CD14-positive monocyte (primary cell): ENCODE data around the gene ART4. TPM values are rescaled to one million over a fixed set of nuclear protein-coding genes. Genes with fewer than 3 reads are reported as not detected.

Source experiments
- DNase-seq, 3 donors: peaks; one replicate each; pipeline ENCODE4 v3.0.0-alpha.2; 2011 to 2022
- H2AFZ ChIP-seq: 2 replicates; pipeline ENCODE4 v1.6.0; 2012; ENCODE audit warnings: mild to moderate bottlenecking, low read depth, low read length, inconsistent platforms; ENCODE audit not compliant: insufficient read depth, poor library complexity, severe bottlenecking
- H3K27ac ChIP-seq, 2 donors: 1 replicate in 1 of 2; 2 replicates in 1 of 2; pipeline ENCODE4 v1.5.1; 2012 to 2013; ENCODE audit warnings: low read length in 2 of 2, control low read depth in 1 of 2, inconsistent platforms in 1 of 2, low read depth in 1 of 2, mild to moderate bottlenecking in 1 of 2
- H3K27me3 ChIP-seq, 2 donors: one replicate each; pipeline versions ENCODE4 v1.6.0 to v1.6.1; 2011 to 2013; ENCODE audit warnings: low read length in 2 of 2; ENCODE audit not compliant: control insufficient read depth in 2 of 2, insufficient read depth in 2 of 2
- H3K36me3 ChIP-seq, 2 donors: replicated peaks in 1 of 2; 1 replicate in 1 of 2; 2 replicates in 1 of 2; pipeline versions ENCODE4 v1.5.1 to v1.6.1; 2012 to 2013; ENCODE audit warnings: low read length in 2 of 2, control low read depth in 1 of 2, inconsistent platforms in 1 of 2, mild to moderate bottlenecking in 1 of 2; ENCODE audit not compliant: insufficient read depth in 2 of 2, control insufficient read depth in 1 of 2
- H3K4me1 ChIP-seq, 2 donors: 1 replicate in 1 of 2; 2 replicates in 1 of 2; pipeline versions ENCODE4 v1.5.1 to v1.6.1; 2012 to 2013; ENCODE audit warnings: low read length in 2 of 2, control low read depth in 1 of 2, inconsistent platforms in 1 of 2, mild to moderate bottlenecking in 1 of 2, moderate library complexity in 1 of 2; ENCODE audit not compliant: insufficient read depth in 2 of 2, control insufficient read depth in 1 of 2
- H3K4me2 ChIP-seq: replicated peaks from 2 replicates; pipeline ENCODE3; 2012; ENCODE audit warnings: low read length, moderate library complexity, mild to moderate bottlenecking; ENCODE audit not compliant: poor library complexity, severe bottlenecking; ENCODE audit errors: extremely low read depth
- H3K4me3 ChIP-seq, 3 experiments: fragments of 200-600 bp in 1 of 3; sonication (generic) in 1 of 3; replicated peaks in 1 of 3; 1 replicate in 2 of 3; 2 replicates in 1 of 3; pipeline ENCODE4 v1.5.1; 2011 to 2013; ENCODE audit warnings: low read length in 3 of 3, mild to moderate bottlenecking in 3 of 3, control low read depth in 2 of 3, low read depth in 2 of 3, inconsistent platforms in 1 of 3, moderate library complexity in 1 of 3
- H3K79me2 ChIP-seq: 2 replicates; pipeline ENCODE4 v1.6.0; 2012; ENCODE audit warnings: mild to moderate bottlenecking, control low read depth, inconsistent platforms, low read length, moderate library complexity; ENCODE audit not compliant: insufficient read depth
- H3K9ac ChIP-seq: 2 replicates; pipeline ENCODE4 v1.6.0; 2017; ENCODE audit warnings: low read length, mild to moderate bottlenecking; ENCODE audit not compliant: insufficient read depth, poor library complexity, severe bottlenecking
- H3K9me3 ChIP-seq, 2 donors: replicated peaks in 1 of 2; 1 replicate in 1 of 2; 2 replicates in 1 of 2; pipeline versions ENCODE4 v1.5.1 to v1.6.1; 2012 to 2013; ENCODE audit warnings: low read length in 2 of 2, control low read depth in 1 of 2; ENCODE audit not compliant: control insufficient read depth in 1 of 2, insufficient read depth in 1 of 2
- H4K20me1 ChIP-seq: 2 replicates; pipeline ENCODE4 v1.6.0; 2012; ENCODE audit warnings: mild to moderate bottlenecking, low read length, control low read depth, moderate library complexity; ENCODE audit not compliant: insufficient read depth
- H3K27ac Mint-ChIP-seq, 7 donors: one replicate each; pipeline ENCODE4 v1.8.0; 2020; ENCODE audit warnings: mild to moderate bottlenecking in 7 of 7, mixed read lengths in 7 of 7, moderate library complexity in 6 of 7, inconsistent platforms in 2 of 7
- H3K27me3 Mint-ChIP-seq, 3 donors: one replicate each; pipeline ENCODE4 v1.8.0; 2021 to 2022; ENCODE audit warnings: low read depth in 3 of 3, mild to moderate bottlenecking in 3 of 3, mixed read lengths in 3 of 3, moderate library complexity in 3 of 3, inconsistent platforms in 1 of 3
- H3K36me3 Mint-ChIP-seq, 2 donors: one replicate each; pipeline ENCODE4 v1.8.0; 2020; ENCODE audit warnings: mixed read lengths in 2 of 2, inconsistent platforms in 1 of 2, mild to moderate bottlenecking in 1 of 2
- H3K4me1 Mint-ChIP-seq: one replicate; pipeline ENCODE4 v1.8.0; 2020; ENCODE audit warnings: mild to moderate bottlenecking, mixed read lengths
- H3K4me3 Mint-ChIP-seq, 2 donors: one replicate each; pipeline ENCODE4 v1.8.0; 2020; ENCODE audit warnings: mild to moderate bottlenecking in 2 of 2, mixed read lengths in 2 of 2, moderate library complexity in 1 of 2
- H3K9me3 Mint-ChIP-seq, 7 donors: one replicate each; pipeline ENCODE4 v1.8.0; 2020 to 2022; ENCODE audit warnings: mixed read lengths in 7 of 7, mild to moderate bottlenecking in 6 of 7, moderate library complexity in 6 of 7, inconsistent platforms in 2 of 7
- WGBS: methylation state at CpG from one replicate; pipeline ENCODE4 v1.1.5; 2013; ENCODE audit warnings: missing lambda C conversion rate; ENCODE audit not compliant: insufficient coverage; 5-methylcytosine and 5-hydroxymethylcytosine counted together
- intact Hi-C, 2 donors: fragments of 100-400 bp; cut with micrococcal nuclease; formaldehyde crosslinking; loops; one replicate each; pipeline versions ENCODE4 v1.15.0 to v1.15.1; 2023
- polyA minus RNA-seq: library from RNA; depleted of rRNA, polyadenylated mRNA; stranded (reverse); fragments of >200 nt; gene quantifications from 2 replicates; pipeline ENCODE4 v1.2.3, GENCODE V29; 2012
- polyA plus RNA-seq, 3 donors: library from polyadenylated mRNA; depleted of rRNA in 1 of 3; unstranded in 2 of 3; stranded (reverse) in 1 of 3; fragments of 300-500 nt in 2 of 3; fragments of >200 nt in 1 of 3; fragmentation: Illumina TruSeq in 2 of 3; gene quantifications; 1 replicate in 2 of 3; 2 replicates in 1 of 3; pipeline ENCODE4 v1.2.3, GENCODE V29; 2012 to 2021
- total RNA-seq, 12 experiments: library from RNA in 1 of 12; stranded (reverse) in 1 of 12; fragments of 120-200 nt in 1 of 12; gene quantifications; one replicate each; pipeline ENCODE4 v1.2.4 and lab custom pipeline; 2013 to 2026; ENCODE audit warnings: mixed read lengths in 6 of 12, inconsistent platforms in 1 of 12
- TF ChIP-seq, protein P1 (sequence below): fragments of 200-600 bp; IDR thresholded peaks from one replicate; pipeline ENCODE4 v1.8.0; 2022; ENCODE audit warnings: antibody characterized with exemption, mild to moderate bottlenecking

Gene ART4
- total RNA-seq (2013) = not detected
- not detected for polyA plus RNA-seq
- polyA minus RNA-seq = not detected in 2 replicates
- 0 to 1.8 (median 0) reads per million in 11 experiments for total RNA-seq (lab: John Stamatoyannopoulos, UW)

- H2AFZ ChIP-seq = no peak within 1 kb of the TSS
- TF ChIP-seq, protein P1, sequence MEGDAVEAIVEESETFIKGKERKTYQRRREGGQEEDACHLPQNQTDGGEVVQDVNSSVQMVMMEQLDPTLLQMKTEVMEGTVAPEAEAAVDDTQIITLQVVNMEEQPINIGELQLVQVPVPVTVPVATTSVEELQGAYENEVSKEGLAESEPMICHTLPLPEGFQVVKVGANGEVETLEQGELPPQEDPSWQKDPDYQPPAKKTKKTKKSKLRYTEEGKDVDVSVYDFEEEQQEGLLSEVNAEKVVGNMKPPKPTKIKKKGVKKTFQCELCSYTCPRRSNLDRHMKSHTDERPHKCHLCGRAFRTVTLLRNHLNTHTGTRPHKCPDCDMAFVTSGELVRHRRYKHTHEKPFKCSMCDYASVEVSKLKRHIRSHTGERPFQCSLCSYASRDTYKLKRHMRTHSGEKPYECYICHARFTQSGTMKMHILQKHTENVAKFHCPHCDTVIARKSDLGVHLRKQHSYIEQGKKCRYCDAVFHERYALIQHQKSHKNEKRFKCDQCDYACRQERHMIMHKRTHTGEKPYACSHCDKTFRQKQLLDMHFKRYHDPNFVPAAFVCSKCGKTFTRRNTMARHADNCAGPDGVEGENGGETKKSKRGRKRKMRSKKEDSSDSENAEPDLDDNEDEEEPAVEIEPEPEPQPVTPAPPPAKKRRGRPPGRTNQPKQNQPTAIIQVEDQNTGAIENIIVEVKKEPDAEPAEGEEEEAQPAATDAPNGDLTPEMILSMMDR = no peak
- no peak within 1 kb of the TSS for H3K27ac Mint-ChIP-seq
- no peaks in the 10 kb centered on the region for H3K4me1 ChIP-seq
- no peaks in the 10 kb centered on the region for H3K36me3 Mint-ChIP-seq
- no peaks in the 10 kb centered on the region for H3K79me2 ChIP-seq
- intact Hi-C loops = loop anchor here in 1 of 2 donors (10.0 kb wide), 1 partner anchor 91 kb away; the partner anchor contains the start of gene ERP27
- DNase-seq = no peak
- H3K27ac ChIP-seq = no peak within 1 kb of the TSS
- H3K9me3 Mint-ChIP-seq = peaks cover 0 to 3% (median 0%) of the 10 kb centered on the region in 7 donors
- peaks cover 0 to 2% (median 2%) of the 10 kb centered on the region in 3 donors for H3K27me3 Mint-ChIP-seq
- H3K4me3 ChIP-seq = no peak within 1 kb of the TSS
- no peak within 1 kb of the TSS for H3K4me2 ChIP-seq
- peaks cover 2% of the 10 kb centered on the region for H3K4me1 Mint-ChIP-seq
- H3K9me3 ChIP-seq = no peaks in the 10 kb centered on the region
- no peaks in the 10 kb centered on the region for H4K20me1 ChIP-seq
- 85% methylated on average over 6 of the region's 10 CpGs for WGBS
- H3K4me3 Mint-ChIP-seq = no peak within 1 kb of the TSS
- H3K27me3 ChIP-seq = no peaks in the 10 kb centered on the region
- no peaks in the 10 kb centered on the region for H3K36me3 ChIP-seq
- H3K9ac ChIP-seq = no peak within 1 kb of the TSS
Observed at GRCh38 chr12:14843425-14843887, at the start of gene ART4. ART4 (minus strand) TSS chr12:14843526; CDS start chr12:14843113, 413 bp downstream.

DNA sequence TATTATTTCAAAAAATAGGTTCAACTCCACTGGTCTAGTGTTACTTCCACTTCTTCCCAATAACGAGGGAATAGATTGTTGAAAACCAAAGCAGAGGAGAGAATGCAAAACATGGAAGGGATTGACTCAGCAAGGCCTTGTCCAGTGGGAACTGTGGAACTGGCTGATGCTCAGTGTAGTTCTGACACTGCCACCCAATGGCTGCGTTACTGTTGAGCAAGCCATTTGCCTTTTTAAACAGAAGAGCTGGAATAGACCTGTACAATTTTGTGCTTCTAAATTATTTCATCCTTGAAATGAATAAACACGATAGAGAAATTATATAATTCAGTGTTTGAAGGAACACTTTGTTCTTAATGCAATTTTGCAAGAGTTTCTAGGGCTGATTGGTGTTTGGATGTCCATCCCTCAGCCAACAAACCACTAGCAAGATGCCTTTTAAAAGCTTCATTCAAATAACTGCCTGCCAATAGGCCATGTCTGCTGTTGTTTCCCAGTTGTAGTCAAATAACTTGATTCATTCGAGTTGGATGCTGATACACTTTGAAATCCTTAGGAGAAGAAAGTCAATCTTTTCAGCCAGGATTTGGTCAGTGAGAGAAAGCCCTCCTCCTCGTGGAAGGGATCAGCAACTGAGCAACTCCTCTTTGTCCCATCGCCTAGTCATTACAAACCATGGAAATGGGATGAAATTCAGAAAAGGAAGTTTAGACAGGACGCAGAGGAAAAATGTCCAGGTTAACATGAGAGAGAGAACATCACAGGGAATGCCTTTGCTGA is 49.6 kb upstream of the ART4 start:
- H2AFZ ChIP-seq = no peak overlapping the region

More for the DNA sequence above, 49.6 kb upstream of the ART4 start:
- peaks cover 0 to 7% of the 10 kb centered on the region in 2 donors for H3K27me3 ChIP-seq
- no peaks in the 10 kb centered on the region for H3K4me1 ChIP-seq
- TF ChIP-seq, protein P1 = no peak
- H3K36me3 ChIP-seq = no peaks in the 10 kb centered on the region
- H3K4me2 ChIP-seq = no peak overlapping the region
- no peaks in the 10 kb centered on the region for H3K79me2 ChIP-seq
- H4K20me1 ChIP-seq = no peaks in the 10 kb centered on the region
- no peak overlapping the region for H3K4me3 Mint-ChIP-seq
- no peak for DNase-seq
- H3K27ac ChIP-seq = no peak overlapping the region
- H3K9ac ChIP-seq = no peak overlapping the region
- peaks cover 0 to 2% (median 0%) of the 10 kb centered on the region in 7 donors for H3K9me3 Mint-ChIP-seq
- H3K4me1 Mint-ChIP-seq = no peaks in the 10 kb centered on the region
- intact Hi-C loops = no loop called here
- H3K27ac Mint-ChIP-seq = peak overlapping the region in 1 of 7 donors; percentile 57
- H3K27me3 Mint-ChIP-seq = peaks cover 3 to 13% (median 7%) of the 10 kb centered on the region in 3 donors
- 77% methylated on average over 3 of the region's 7 CpGs for WGBS
- no peaks in the 10 kb centered on the region for H3K36me3 Mint-ChIP-seq
- H3K4me3 ChIP-seq = no peak overlapping the region
- H3K9me3 ChIP-seq = no peaks in the 10 kb centered on the region
